Suprapubic skin (tissue), 4 donors: Measurements from ENCODE around the gene GNB3. TPM values are rescaled to one million over a fixed set of nuclear protein-coding genes. Genes with fewer than 3 reads are reported as not detected.
"Not testable (repeated sequence)": the region's sequence is repeated elsewhere in the genome, so short reads cannot be mapped to it uniquely, and the experiment has no call there.

Source experiments
- DNase-seq, 2 donors: peaks; one replicate each; pipeline ENCODE4 v3.0.0-alpha.2; 2019; ENCODE audit warnings: low spot score in 2 of 2
- H3K27ac ChIP-seq: fragments of 200-600 bp; sonication (generic); one replicate; pipeline ENCODE4 v1.5.1; 2019
- H3K27me3 ChIP-seq: fragments of 200-600 bp; sonication (generic); one replicate; pipeline ENCODE4 v1.5.1; 2019
- H3K36me3 ChIP-seq: fragments of 200-600 bp; sonication (generic); one replicate; pipeline ENCODE4 v1.5.1; 2019
- H3K4me1 ChIP-seq: fragments of 200-600 bp; sonication (generic); one replicate; pipeline ENCODE4 v1.5.1; 2019
- H3K4me3 ChIP-seq: fragments of 200-600 bp; sonication (generic); one replicate; pipeline ENCODE4 v1.5.1; 2019; ENCODE audit warnings: mild to moderate bottlenecking
- H3K9me3 ChIP-seq: fragments of 200-600 bp; sonication (generic); one replicate; pipeline ENCODE4 v1.5.1; 2019
- EP300 ChIP-seq: sonication (generic); formaldehyde crosslinking; IDR thresholded peaks from one replicate; pipeline ENCODE4 v1.6.1; 2017; ENCODE audit warnings: antibody characterized with exemption
- POLR2A ChIP-seq, 2 donors: fragments of 450-650 bp; IDR thresholded peaks; one replicate each; pipeline ENCODE4 v1.6.1; 2017; ENCODE audit warnings: antibody characterized with exemption in 2 of 2, mild to moderate bottlenecking in 2 of 2, moderate library complexity in 2 of 2
- POLR2AphosphoS5 ChIP-seq, 3 donors: sonication (generic); formaldehyde crosslinking; IDR thresholded peaks; one replicate each; pipeline ENCODE4 v1.6.1; 2017; ENCODE audit warnings: antibody characterized with exemption in 3 of 3
- WGBS: methylation state at CpG from one replicate; pipeline ENCODE4 v1.1.5; 2018; 5-methylcytosine and 5-hydroxymethylcytosine counted together
- total RNA-seq, 4 donors: library from RNA; depleted of rRNA; stranded (reverse); fragments of >200 nt; gene quantifications; one replicate each; pipeline ENCODE4 v1.1.0, GENCODE V29; 2016
- TF ChIP-seq, protein P1 (sequence below), 2 donors: fragments of 200-600 bp in 1 of 2; fragments of 450-650 bp in 1 of 2; sonication (generic) in 1 of 2; IDR thresholded peaks; one replicate each; pipeline ENCODE4 v1.5.1; 2016 to 2019; ENCODE audit warnings: antibody characterized with exemption in 2 of 2, mild to moderate bottlenecking in 1 of 2, moderate library complexity in 1 of 2

The GNB3 gene
- total RNA-seq, 4 donors from 2014 or later = 0.72 to 1.5 (median 1.4) TPM; not detected in 1

DNA sequence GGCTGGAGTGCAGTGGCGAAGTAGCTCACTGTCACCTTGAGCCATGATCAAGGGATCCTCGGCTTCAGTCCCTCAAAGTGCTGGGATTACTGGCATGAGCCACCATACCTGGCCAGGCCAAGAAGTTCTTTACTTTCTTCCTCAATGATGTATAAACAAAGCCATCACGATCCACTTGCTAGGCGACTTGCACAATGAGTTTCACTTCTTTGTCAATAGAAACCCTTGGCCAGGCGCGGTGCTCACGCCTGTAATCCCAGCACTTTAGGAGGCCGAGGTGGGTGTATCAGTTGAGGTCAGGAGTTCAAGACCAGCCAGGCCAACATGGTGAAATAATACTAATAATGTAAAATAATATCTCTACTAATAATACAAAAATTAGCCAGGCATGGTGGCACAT lies 46.7 kb downstream of the GNB3 start:
- Histone ChIP-seq H3K9me3 (no peaks in the 10 kb centered on the region), H3K36me3 (peaks cover 12% of the 10 kb centered on the region), H3K27me3 (no peaks in the 10 kb centered on the region), H3K4me1 (peaks cover 13% of the 10 kb centered on the region), H3K4me3 (no peak overlapping the region), H3K27ac (no peak overlapping the region)
- TF ChIP-seq POLR2A (IDR thresholded peaks at IDR 0.05) (no peak), EP300 (no peak), POLR2AphosphoS5 (IDR thresholded peaks at IDR 0.05) (no peak)
- TF ChIP-seq, protein P1, sequence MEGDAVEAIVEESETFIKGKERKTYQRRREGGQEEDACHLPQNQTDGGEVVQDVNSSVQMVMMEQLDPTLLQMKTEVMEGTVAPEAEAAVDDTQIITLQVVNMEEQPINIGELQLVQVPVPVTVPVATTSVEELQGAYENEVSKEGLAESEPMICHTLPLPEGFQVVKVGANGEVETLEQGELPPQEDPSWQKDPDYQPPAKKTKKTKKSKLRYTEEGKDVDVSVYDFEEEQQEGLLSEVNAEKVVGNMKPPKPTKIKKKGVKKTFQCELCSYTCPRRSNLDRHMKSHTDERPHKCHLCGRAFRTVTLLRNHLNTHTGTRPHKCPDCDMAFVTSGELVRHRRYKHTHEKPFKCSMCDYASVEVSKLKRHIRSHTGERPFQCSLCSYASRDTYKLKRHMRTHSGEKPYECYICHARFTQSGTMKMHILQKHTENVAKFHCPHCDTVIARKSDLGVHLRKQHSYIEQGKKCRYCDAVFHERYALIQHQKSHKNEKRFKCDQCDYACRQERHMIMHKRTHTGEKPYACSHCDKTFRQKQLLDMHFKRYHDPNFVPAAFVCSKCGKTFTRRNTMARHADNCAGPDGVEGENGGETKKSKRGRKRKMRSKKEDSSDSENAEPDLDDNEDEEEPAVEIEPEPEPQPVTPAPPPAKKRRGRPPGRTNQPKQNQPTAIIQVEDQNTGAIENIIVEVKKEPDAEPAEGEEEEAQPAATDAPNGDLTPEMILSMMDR (IDR thresholded peaks at IDR 0.05) = no peak
- 85% methylated on average over 8 of the region's 8 CpGs for WGBS
- no peak for DNase-seq

DNA sequence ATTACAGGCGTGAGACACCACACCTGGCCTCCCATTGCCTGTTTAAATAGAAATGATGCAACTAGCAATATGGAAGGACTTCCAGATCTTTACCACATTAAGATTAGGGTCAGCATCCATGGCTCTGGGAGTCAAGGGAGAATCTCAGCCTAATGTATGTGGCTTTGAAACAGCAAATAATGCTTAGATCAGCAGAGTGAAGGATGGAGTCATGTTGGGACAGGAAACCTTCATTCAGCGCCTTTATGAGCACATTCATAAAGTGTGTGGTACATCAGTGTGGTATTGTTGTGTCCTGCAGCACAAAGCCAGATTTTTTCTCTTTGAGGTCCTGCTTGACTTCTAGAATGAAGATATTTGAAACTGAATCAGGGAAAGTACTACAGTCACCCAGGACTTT lies 47.6 kb downstream of the GNB3 start:
- Histone ChIP-seq H3K9me3 (no peaks in the 10 kb centered on the region), H3K4me3 (no peak overlapping the region), H3K27me3 (no peaks in the 10 kb centered on the region), H3K36me3 (peaks cover 12% of the 10 kb centered on the region), H3K4me1 (peaks cover 13% of the 10 kb centered on the region), H3K27ac (no peak overlapping the region)
- no peak for DNase-seq
- TF ChIP-seq POLR2AphosphoS5 (IDR thresholded peaks at IDR 0.05) (no peak), EP300 (no peak), POLR2A (IDR thresholded peaks at IDR 0.05) (no peak)
- TF ChIP-seq, protein P1 (IDR thresholded peaks at IDR 0.05) = no peak
- WGBS = 88% methylated on average over 2 of the region's 2 CpGs

DNA sequence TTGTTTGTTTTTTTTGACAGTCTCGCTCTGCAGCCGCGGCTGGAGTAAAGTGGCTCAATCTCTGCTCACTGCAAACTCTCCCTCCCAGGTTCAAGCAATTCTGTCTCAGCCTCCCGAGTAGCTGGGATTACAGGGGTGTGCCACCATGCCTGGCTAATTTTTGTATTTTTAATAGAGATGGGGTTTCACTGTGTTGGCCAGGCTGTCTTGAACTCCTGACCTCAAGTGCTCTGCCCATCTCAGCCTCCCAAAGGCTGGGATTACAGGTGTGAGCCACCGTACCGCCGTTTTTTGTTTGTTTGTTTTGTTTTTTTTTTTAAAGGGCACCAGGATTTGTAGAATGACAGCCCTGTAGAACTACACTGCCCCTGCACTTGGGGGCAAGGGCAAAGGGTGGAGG lies 48.1 kb downstream of the GNB3 start:
- not testable (repeated sequence) for H3K36me3 ChIP-seq, DNase-seq, H3K27me3 ChIP-seq, H3K27ac ChIP-seq, H3K9me3 ChIP-seq, H3K4me3 ChIP-seq
- H3K4me1 ChIP-seq = peaks cover 13% of the 10 kb centered on the region
- 78% methylated on average over 7 of the region's 7 CpGs for WGBS

DNA sequence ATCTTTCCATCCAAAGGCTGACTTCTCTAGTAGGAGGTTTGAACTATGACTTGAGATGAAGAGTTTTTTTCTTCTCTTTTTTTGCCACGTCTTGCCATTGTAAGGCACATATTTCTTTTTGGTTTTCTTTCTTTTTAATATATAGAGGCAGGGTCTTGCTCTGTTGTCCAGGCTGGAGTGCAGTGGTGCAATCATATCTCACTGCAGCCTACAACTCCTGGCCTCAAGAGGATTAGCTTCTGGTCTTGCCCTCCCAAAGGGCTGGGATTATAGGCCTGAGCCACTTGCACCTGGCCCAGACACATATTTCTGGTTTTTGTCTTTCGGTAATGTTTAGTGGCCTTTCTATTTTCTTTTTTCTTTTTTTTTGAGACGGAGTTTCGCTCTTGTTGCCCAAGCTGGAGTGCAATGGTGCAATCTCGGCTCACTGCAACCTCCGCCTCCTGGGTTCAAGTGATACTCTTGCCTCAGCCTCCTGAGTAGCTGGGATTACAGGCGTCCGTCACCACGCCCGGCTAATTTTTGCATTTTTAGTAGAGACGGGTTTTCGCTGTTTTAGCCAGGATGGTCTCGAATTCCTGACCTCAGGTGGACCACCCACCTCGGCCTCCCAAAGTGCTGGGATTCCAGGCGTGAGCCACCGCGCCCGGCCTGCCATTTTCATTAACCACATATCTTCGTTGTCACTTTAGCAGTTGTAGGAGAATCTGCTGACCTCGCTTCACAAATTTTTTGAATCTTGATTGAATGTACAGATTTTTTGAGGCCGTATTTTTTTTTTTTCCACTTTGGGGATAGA lies 49.2 kb downstream of the GNB3 start:
- not testable (repeated sequence) for DNase-seq, H3K27me3 ChIP-seq, H3K36me3 ChIP-seq, H3K9me3 ChIP-seq
- 93% methylated on average over 21 of the region's 21 CpGs for WGBS
- Histone ChIP-seq H3K4me3 (peak overlapping the region; percentile 55), H3K4me1 (peaks cover 13% of the 10 kb centered on the region), H3K27ac (peak overlapping the region; percentile 83)

DNA sequence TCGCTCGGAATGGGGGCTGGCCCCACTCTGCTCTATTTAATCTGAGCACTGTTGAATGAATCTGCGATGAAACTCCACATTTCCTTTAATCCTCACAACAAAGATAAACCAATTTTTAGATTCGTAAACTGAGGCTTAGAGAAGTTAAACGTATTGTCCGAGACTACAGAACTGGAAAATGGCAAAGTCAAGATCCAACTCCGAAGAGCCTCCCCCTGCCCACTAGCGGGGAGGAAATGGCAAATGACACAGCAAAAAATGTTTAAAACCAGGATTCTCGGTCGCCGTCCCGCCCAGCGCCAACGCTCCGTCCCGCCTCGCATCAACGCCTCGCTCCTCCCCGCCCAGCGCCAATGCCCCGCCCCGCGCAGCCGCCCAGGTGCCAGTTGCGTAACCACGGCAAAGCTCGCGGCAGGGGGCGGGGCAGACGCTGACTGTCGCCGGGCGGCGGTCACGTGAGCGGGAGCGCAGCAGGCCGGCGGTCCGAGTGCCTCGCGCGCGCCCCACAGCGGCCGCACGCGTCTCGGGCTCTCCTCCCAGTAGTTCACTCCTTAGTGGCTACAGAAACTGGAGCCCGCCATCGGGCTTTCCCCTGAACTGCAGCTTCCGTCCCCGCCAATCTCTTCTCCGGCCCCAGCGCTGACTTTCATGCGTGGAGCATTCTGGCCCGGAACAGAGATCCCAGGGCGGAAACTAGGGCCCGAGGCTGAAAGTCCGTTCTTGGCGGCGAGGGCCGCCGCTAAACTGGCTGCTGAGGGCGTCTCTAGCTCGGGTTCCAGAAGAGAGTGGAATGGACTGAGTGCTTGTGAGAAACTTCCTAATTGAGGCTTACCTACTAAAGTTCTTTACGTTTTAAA lies 50.3 kb downstream of the GNB3 start:
- Histone ChIP-seq H3K9me3 (no peaks in the 10 kb centered on the region), H3K4me1 (peaks cover 13% of the 10 kb centered on the region), H3K4me3 (peak overlapping the region; percentile 55), H3K27me3 (no peaks in the 10 kb centered on the region), H3K27ac (peak overlapping the region; percentile 83), H3K36me3 (no peaks in the 10 kb centered on the region)
- TF ChIP-seq POLR2A (IDR thresholded peaks at IDR 0.05) (peak in 1 of 2 donors; percentile 21), EP300 (no peak), POLR2AphosphoS5 (IDR thresholded peaks at IDR 0.05) (peak in 1 of 3 donors; percentile 48)
- TF ChIP-seq, protein P1 (IDR thresholded peaks at IDR 0.05) = peak; percentile 81 to 98
- under 1% methylated on average over 56 of the region's 68 CpGs for WGBS
- peak; percentile 98 to 99 for DNase-seq

DNA sequence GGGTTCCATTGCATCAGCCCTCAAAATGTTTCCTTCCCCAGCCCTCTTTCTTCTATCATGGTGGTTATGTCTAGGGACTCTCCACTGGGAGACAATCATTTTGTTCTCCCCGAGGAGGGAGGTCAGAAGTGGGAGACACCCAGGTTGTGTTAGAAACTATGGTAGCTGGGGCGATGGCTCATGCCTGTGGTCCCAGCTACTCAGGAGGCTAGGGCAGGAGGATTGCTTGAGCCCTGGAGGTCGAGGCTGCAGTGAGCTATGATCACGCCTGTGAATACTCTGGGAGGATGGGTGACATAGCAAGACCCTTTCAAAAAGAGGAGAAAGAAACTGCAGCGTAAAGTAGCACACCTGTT lies 50.9 kb downstream of the GNB3 start:
- Histone ChIP-seq H3K36me3 (no peaks in the 10 kb centered on the region), H3K4me1 (peaks cover 13% of the 10 kb centered on the region), H3K27ac (peak overlapping the region; percentile 83), H3K9me3 (no peaks in the 10 kb centered on the region), H3K27me3 (no peaks in the 10 kb centered on the region), H3K4me3 (peak overlapping the region; percentile 55)
- 72% methylated on average over 5 of the region's 5 CpGs for WGBS
- no peak for DNase-seq
- no peak for TF ChIP-seq POLR2AphosphoS5 (IDR thresholded peaks at IDR 0.05)
- TF ChIP-seq, protein P1 (IDR thresholded peaks at IDR 0.05) = no peak
- TF ChIP-seq EP300 = no peak
- TF ChIP-seq POLR2A (IDR thresholded peaks at IDR 0.05) = no peak

DNA sequence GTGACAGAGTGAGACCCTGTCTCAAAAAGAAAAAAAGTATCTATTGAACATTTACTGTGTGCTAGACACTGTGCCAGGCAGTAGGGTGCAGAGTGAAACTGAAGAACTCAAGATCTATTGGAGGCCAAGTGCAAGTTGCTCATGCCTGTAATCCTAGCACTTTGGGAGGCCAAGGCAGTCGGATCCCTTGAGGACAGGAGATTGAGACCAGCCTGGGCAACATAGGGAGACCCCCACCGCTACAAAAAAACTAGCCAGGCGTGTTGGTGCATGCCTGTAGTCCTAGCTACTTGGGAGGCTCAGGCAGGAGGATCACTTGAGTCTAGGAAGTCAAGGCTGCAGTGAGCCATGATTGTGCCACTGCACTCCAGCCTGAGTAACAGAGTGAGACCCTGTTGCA lies 52.0 kb downstream of the GNB3 start:
- whole genome bisulfite sequencing = 82% methylated on average over 3 of the region's 3 CpGs
- H3K27me3 ChIP-seq, H3K4me3 ChIP-seq, H3K9me3 ChIP-seq, H3K27ac ChIP-seq, DNase-seq, H3K36me3 ChIP-seq: not testable (repeated sequence)
- H3K4me1 ChIP-seq = peaks cover 13% of the 10 kb centered on the region
